Activated CD4-positive, alpha-beta T cell treated with anti-CD3 and anti-CD28 coated beads for 36 hours (primary cell): Measurements from ENCODE around the gene LIN7B. TPM values are rescaled to one million over a fixed set of nuclear protein-coding genes. Genes with fewer than 3 reads are reported as not detected.

ENCODE experiments used
- ATAC-seq: fragments of 200-7000 bp; cut with Tn5 transposase; one replicate; pipeline ENCODE4 v1.10.0; 2021; ENCODE audit warnings: mild to moderate bottlenecking, moderate library complexity
- CTCF ChIA-PET: fragments of 350-600 bp; sonication (Branson Sonifier 250); formaldehyde crosslinking; loops from one replicate; lab custom pipeline; 2021; ENCODE audit warnings: antibody characterized with exemption; lab: Charles Lee
- POLR2A ChIA-PET: fragments of 350-600 bp; sonication (Branson Sonifier 250); formaldehyde crosslinking; loops from one replicate; lab custom pipeline; 2021; ENCODE audit warnings: antibody characterized with exemption, inconsistent platforms; lab: Charles Lee
- DNase-seq: peaks from one replicate; pipeline ENCODE4 v3.0.0-alpha.2; 2020
- H3K27ac Mint-ChIP-seq: one replicate; pipeline ENCODE4 v1.8.0; 2021; ENCODE audit warnings: mixed read lengths
- H3K27me3 Mint-ChIP-seq: one replicate; pipeline ENCODE4 v1.8.0; 2021; ENCODE audit warnings: mixed read lengths
- H3K36me3 Mint-ChIP-seq: one replicate; pipeline ENCODE4 v1.8.0; 2021; ENCODE audit warnings: low read depth, mixed read lengths
- H3K4me1 Mint-ChIP-seq: one replicate; pipeline ENCODE4 v1.8.0; 2021; ENCODE audit warnings: mixed read lengths
- H3K4me3 Mint-ChIP-seq: one replicate; pipeline ENCODE4 v1.8.0; 2021; ENCODE audit warnings: mild to moderate bottlenecking, moderate library complexity, mixed read lengths
- H3K9me3 Mint-ChIP-seq: one replicate; pipeline ENCODE4 v1.8.0; 2021; ENCODE audit warnings: low read depth, mixed read lengths
- intact Hi-C, 2 experiments: fragments of 100-400 bp; cut with DNase I in 1 of 2; cut with micrococcal nuclease in 1 of 2; formaldehyde crosslinking; loops; one replicate each; pipeline versions ENCODE4 v1.14.2 to v1.15.1; 2022 to 2024; cut with DNase I, micrococcal nuclease
- total RNA-seq, 2 experiments: library from RNA; stranded (reverse); gene quantifications; one replicate each; pipeline ENCODE4 v1.2.3, GENCODE V29; 2021

Gene LIN7B
- total RNA-seq, 2 experiments from 2014 or later = 3.5 to 4.3 TPM

DNA sequence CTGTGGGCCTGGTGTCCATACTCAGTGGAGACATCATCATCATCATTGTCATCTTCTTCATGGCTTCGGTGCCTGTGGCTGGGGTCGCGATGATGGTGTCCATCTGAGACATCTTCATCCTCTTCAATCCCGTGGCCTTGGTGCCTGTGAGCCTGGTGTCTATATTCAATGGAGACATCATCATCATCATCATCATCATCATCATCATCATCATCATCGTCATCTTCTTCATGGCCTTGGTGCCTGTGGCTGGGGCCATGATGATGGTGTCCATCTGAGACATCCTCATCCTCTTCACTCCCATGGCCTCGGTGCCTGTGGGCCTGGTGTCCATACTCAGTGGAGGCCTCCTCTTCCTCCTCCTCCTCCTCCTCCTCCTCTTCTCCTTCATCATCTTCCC lies 40.1 kb downstream of the LIN7B start:
- CTCF ChIA-PET = no interaction called here
- Mint-ChIP-seq H3K4me1 (peaks cover 21% of the 10 kb centered on the region), H3K27me3 (peaks cover 61% of the 10 kb centered on the region), H3K9me3 (no peaks in the 10 kb centered on the region), H3K36me3 (peaks cover 2% of the 10 kb centered on the region), H3K27ac (no peak overlapping the region), H3K4me3 (no peak overlapping the region)
- DNase-seq = no peak
- POLR2A ChIA-PET = no interaction called here
- ATAC-seq = no peak
- intact Hi-C loops = loop anchor here (5.0 kb wide), 2 partner anchors 97 to 137 kb away; partner anchors contain the start of genes CGB7 (in 1 of the 2) and LHB (in 1 of the 2)

DNA sequence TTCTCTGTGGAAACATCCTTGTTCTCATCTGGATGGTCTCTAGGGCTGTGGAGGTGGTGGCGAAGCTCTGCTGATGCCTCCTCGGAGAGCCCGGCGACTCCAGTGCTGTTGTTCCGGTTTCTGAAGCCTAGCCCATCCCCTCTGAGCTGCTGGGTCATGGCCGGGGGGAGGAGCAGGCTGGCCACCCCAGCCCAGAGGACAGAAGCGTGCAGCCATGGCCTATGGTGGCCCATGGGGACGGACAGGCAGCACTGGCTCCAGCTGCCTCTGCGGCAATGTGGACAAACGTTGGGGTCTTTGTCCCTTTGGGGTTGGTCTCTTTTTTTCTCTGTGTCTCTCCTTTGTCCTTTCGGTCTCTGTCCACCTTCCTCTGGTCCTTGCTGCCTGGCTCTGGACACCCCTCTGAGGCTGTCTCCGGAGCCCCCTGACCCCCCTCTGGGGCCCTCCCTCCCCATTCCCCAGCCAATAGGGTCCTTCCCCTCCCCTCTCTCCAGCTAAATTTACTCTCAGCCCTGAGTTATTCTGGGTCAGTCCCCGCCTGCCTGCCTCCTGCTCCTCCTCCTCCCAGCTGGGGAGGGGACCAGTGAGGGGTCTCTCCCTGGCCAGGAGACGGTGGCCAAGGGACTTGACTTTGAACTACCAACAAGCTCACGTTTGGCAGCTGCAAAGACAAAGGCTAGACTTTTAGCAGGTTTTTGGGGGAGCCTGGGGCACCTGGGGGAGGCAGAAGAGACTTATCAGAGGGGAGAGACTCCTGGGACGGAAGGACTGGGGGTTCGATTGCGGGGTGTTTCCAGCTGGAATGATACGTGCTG lies 41.0 kb downstream of the LIN7B start, which contains the start of gene HRC:
Gene HRC, minus strand, starts transcription at position 392 of the 815 bp plus-strand sequence. Its CDS starts 159 bp downstream, at position 233.
- ChIA-PET CTCF (interaction anchor here (0.5 to 0.7 kb wide), 2 partner anchors 37 to 169 kb away, joined by 3 read pairs; no protein-coding TSS in a partner anchor), POLR2A (no interaction called here)
- intact Hi-C loops = no loop called here
- DNase-seq (no peak), ATAC-seq (no peak)
- H3K27me3 Mint-ChIP-seq = peaks cover 58% of the 10 kb centered on the region
- H3K36me3 Mint-ChIP-seq = peaks cover 2% of the 10 kb centered on the region
- no peak within 1 kb of the TSS for H3K27ac Mint-ChIP-seq
- H3K4me1 Mint-ChIP-seq = peaks cover 13% of the 10 kb centered on the region
- H3K9me3 Mint-ChIP-seq = no peaks in the 10 kb centered on the region
- no peak within 1 kb of the TSS for H3K4me3 Mint-ChIP-seq

DNA sequence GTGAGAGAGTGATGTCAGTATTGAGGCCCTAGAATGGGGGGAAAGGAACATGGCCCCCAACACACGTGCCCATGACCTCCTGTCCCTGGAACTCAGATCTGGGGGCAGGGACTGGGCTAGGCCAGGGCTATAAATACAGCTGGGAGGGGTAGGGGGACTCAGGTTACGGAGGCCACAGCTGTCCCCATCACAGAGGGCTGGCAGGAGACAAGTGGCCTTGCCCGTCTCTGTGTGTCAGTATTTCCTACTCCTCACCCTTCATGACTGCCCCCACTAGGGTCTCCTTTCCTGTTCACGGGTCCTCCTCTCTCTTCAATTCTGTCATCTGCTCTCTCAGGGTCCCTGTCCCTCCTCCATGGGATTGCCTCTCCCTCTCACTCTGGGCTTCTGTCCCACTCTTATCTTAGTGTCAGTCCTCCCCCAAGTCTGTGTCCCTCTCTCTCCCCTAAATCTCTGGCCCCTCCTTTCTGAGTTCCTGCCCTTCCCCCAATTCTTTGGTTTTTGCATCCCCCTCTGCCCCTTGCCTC lies 41.7 kb downstream of the LIN7B start:
- H3K4me3 Mint-ChIP-seq = no peak overlapping the region
- CTCF ChIA-PET = interaction anchor here (0.7 kb wide), 1 partner anchor 38 kb away, joined by 3 read pairs; no protein-coding TSS in a partner anchor

DNA sequence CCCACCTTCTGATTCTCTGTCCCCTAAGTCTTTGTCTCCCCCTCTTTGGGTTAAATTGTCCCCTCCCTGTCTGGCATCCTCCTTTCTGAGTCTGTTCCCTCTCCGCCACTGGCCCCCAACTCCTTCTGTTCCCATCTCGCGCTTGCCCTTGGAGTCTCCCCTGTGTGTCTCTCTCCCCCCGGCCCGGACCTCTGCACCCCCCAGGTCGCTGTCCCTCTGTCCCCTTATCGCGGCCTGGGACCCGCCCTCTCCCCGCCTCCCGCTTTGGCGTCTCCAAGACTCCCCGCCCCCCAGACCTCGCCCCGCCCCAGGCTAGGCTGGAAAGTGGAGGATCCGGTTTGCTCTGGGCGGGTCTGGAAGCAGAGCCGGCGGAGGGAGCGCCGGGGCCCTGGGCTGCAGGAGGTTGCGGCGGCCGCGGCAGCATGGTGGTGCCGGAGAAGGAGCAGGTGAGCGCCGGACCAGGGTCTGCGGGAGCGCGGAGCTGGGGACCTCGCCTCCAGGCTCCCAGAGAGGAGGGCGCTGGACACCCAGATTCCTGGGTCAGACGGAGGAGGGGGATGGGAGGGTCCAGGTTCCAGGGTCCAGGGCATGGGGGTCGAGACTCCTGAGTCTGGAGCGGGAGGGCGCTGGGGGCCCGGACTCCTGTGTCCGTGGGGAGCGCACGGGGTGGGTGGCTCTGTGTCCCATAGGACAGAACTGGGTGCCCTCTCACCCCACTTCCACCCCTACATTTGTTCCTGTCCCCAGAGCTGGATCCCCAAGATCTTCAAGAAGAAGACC lies 43.5 kb downstream of the LIN7B start, which contains the start of gene TRPM4:
Gene TRPM4, plus strand, starts transcription at position 348 of the 780 bp plus-strand sequence. Its CDS starts 75 bp downstream, at position 423.
- ATAC-seq = peak; percentile 84
- CTCF ChIA-PET = no interaction called here
- no peaks in the 10 kb centered on the region for H3K36me3 Mint-ChIP-seq
- H3K27ac Mint-ChIP-seq = no peak within 1 kb of the TSS
- H3K9me3 Mint-ChIP-seq = no peaks in the 10 kb centered on the region
- peak within 1 kb of the TSS; percentile 35 for H3K4me3 Mint-ChIP-seq
- POLR2A ChIA-PET = no interaction called here
- intact Hi-C loops = no loop called here
- peak; percentile 77 for DNase-seq
- H3K27me3 Mint-ChIP-seq = peaks cover 53% of the 10 kb centered on the region
- peaks cover 6% of the 10 kb centered on the region for H3K4me1 Mint-ChIP-seq

More for the DNA sequence above, 41.7 kb downstream of the LIN7B start:
- H3K4me1 Mint-ChIP-seq = peaks cover 11% of the 10 kb centered on the region
- no peaks in the 10 kb centered on the region for H3K9me3 Mint-ChIP-seq
- POLR2A ChIA-PET = no interaction called here
- DNase-seq = no peak
- intact Hi-C loops = no loop called here
- peaks cover 62% of the 10 kb centered on the region for H3K27me3 Mint-ChIP-seq
- no peak for ATAC-seq
- no peak overlapping the region for H3K27ac Mint-ChIP-seq
- peaks cover 2% of the 10 kb centered on the region for H3K36me3 Mint-ChIP-seq

DNA sequence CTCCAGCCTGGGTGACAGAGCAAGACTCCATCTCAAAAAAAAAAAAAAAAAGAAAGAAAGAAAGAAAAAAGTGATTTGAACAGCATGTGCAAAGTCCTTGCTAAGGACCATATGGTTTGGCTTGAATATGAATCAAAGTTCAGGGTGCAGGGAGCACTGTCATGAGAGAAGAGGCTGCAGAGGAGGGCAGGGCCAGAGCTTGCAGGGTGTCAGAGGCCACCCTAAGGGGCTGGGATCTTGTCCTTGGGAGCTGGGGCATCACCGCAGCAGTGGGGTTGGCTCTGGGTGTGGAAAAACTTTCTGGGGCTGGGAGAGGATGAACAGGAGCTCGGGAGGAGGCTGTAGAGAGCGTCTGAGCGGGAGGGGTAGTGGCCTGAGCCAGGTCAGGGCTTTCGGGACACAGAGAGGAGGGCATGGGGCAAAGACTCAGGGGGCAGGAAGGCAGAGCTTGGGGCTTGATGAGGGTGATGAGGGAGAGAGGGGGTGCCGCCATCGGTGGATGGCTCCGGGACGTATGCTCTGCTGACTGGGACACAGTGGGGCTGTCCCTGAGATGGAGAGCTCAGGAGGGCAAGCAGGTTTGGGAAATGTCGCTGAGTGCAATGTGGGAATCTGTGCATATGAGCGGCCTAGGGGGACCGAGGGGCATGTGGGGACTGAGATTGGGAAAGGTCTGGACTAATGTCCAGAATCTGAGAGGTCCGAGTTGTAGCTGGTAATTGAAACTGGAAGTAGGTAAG lies 46.5 kb downstream of the LIN7B start:
- intact Hi-C loops = no loop called here

DNA sequence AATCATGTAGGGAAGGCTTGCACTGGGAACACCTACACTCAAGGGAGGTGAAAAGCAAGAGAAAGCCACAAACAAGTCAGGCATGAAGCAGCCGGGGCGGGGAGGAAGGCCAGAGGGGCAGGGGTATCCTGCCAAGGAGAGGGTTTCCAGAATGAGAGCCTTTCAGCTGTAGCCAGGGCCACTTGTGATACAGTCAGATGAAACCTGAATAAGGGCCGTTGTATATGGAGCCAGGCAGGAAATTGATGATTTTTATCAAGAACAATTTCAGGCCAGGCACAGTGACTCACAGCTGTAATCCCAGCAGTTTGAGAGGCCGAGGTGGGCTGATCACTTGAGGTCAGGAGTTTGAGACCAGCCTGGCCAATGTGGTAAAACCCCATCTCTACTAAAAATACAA lies 47.8 kb downstream of the LIN7B start:
- DNase-seq (no peak), ATAC-seq (no peak)
- intact Hi-C loops = no loop called here
- no peaks in the 10 kb centered on the region for H3K9me3 Mint-ChIP-seq
- ChIA-PET POLR2A (no interaction called here), CTCF (interaction anchor here (0.6 to 1.5 kb wide), 2 partner anchors 63 to 367 kb away, joined by 3 read pairs; no protein-coding TSS in a partner anchor)
- no peaks in the 10 kb centered on the region for H3K36me3 Mint-ChIP-seq
- H3K4me3 Mint-ChIP-seq = no peak overlapping the region
- peaks cover 6% of the 10 kb centered on the region for H3K4me1 Mint-ChIP-seq
- H3K27ac Mint-ChIP-seq = no peak overlapping the region
- peaks cover 32% of the 10 kb centered on the region for H3K27me3 Mint-ChIP-seq

More for the DNA sequence above, 46.5 kb downstream of the LIN7B start:
- Mint-ChIP-seq H3K4me3 (no peak overlapping the region), H3K27ac (no peak overlapping the region), H3K9me3 (no peaks in the 10 kb centered on the region), H3K4me1 (peaks cover 6% of the 10 kb centered on the region), H3K27me3 (peaks cover 34% of the 10 kb centered on the region), H3K36me3 (no peaks in the 10 kb centered on the region)
- DNase-seq (no peak), ATAC-seq (no peak)
- ChIA-PET CTCF (interaction anchor here (0.7 to 1.5 kb wide), 2 partner anchors 39 to 65 kb away, joined by 3 read pairs; no protein-coding TSS in a partner anchor), POLR2A (no interaction called here)

DNA sequence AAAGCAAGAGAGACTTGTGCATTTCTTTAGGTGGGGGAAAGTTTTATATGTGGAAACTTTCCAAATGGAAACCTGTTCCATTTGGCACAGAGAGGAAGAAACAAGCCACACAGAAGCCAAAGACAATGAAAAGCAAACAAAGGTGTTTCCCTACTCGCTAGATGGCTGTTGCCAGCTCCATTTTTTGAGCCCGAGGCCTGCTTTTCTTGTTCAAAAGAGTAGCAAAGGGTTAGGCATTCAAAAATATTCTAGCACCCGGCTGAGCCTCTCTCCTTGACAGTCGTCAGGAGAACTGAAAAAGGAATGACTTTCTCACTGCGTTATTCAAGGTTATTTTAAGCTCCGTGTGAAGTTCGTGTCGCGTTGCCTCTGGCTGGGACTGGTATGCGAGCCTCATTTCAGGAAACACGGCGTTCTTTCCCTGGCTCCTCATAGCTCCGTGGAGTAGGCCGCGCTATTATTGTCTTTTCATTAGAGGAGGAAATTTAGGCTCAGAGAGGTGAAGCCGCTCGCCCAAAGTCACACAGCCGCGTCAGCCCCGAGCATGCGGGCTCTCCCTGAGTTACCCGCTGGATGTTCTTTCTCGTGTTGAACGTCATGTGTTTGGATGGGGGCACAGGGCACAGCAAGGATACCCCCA lies 51.1 kb downstream of the LIN7B start:
- ATAC-seq = no peak
- Mint-ChIP-seq H3K9me3 (no peaks in the 10 kb centered on the region), H3K4me1 (no peaks in the 10 kb centered on the region), H3K27ac (no peak overlapping the region), H3K36me3 (no peaks in the 10 kb centered on the region), H3K4me3 (no peak overlapping the region), H3K27me3 (peaks cover 13% of the 10 kb centered on the region)
- intact Hi-C loops = no loop called here
- DNase-seq = no peak
- ChIA-PET POLR2A (no interaction called here), CTCF (interaction anchor here (0.8 kb wide), 1 partner anchor 19 kb away, joined by 4 read pairs; no protein-coding TSS in a partner anchor)

DNA sequence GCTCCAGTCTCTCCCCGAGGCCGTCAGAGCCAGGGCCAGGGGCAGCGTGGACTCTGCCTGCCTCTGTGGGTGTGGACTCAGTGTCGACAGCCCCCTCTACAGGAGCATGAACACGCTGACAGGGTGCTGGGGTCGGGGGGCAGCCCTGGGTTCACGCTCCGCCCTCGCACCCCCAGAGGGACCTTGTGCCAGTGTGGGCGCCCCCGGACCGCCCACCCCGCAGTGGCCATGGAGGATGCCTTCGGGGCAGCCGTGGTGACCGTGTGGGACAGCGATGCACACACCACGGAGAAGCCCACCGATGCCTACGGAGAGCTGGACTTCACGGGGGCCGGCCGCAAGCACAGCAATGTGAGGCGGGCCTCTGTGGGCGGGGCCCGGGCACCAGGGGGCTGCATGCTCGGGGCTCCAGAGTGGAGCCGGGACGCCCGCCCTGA lies 51.7 kb downstream of the LIN7B start:
- ChIA-PET CTCF (no interaction called here), POLR2A (no interaction called here)
- H3K27ac Mint-ChIP-seq = no peak overlapping the region
- H3K27me3 Mint-ChIP-seq = peaks cover 9% of the 10 kb centered on the region
- intact Hi-C loops = no loop called here
- ATAC-seq (no peak), DNase-seq (no peak)
- H3K36me3 Mint-ChIP-seq = no peaks in the 10 kb centered on the region
- H3K9me3 Mint-ChIP-seq = no peaks in the 10 kb centered on the region
- no peaks in the 10 kb centered on the region for H3K4me1 Mint-ChIP-seq
- H3K4me3 Mint-ChIP-seq = no peak overlapping the region

DNA sequence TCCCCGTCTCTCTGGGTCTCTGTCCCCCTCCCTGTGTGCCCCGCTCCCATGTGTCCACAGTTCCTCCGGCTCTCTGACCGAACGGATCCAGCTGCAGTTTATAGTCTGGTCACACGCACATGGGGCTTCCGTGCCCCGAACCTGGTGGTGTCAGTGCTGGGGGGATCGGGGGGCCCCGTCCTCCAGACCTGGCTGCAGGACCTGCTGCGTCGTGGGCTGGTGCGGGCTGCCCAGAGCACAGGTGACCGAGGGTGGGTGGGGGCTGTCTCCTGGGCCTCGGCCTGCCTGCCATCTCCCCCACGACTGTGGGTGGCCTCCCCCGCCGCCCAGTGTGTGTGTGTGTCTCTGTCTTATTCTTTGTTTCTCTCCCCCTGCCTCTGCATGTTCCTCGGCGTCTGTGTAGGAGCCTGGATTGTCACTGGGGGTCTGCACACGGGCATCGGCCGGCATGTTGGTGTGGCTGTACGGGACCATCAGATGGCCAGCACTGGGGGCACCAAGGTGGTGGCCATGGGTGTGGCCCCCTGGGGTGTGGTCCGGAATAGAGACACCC lies 53.8 kb downstream of the LIN7B start:
- H3K27me3 Mint-ChIP-seq = peaks cover 7% of the 10 kb centered on the region
- intact Hi-C loops = no loop called here
- H3K27ac Mint-ChIP-seq = no peak overlapping the region
- H3K36me3 Mint-ChIP-seq = no peaks in the 10 kb centered on the region
- ChIA-PET POLR2A (no interaction called here), CTCF (no interaction called here)
- H3K4me1 Mint-ChIP-seq = no peaks in the 10 kb centered on the region
- no peak for DNase-seq
- H3K9me3 Mint-ChIP-seq = no peaks in the 10 kb centered on the region
- H3K4me3 Mint-ChIP-seq = no peak overlapping the region
- ATAC-seq = no peak
